SU-DHL-6 (cell line): ENCODE results near the gene FAM167B.
"Not testable (repeated sequence)": the region's sequence is repeated elsewhere in the genome, so short reads cannot be mapped to it uniquely, and the experiment has no call there.

Experiments used
- H2AFZ ChIP-seq: fragments of 200-600 bp; sonication (generic); 2 replicates; pipeline ENCODE4 v1.6.1; 2014; ENCODE audit warnings: low read depth, mild to moderate bottlenecking, moderate library complexity, mixed read lengths, antibody characterized with exemption, low read length; ENCODE audit not compliant: severe bottlenecking
- H3F3A ChIP-seq: fragments of 200-600 bp; shearing (Covaris generic); 2 replicates; pipeline ENCODE4 v1.6.0; 2016; ENCODE audit warnings: antibody characterized with exemption, mild to moderate bottlenecking; ENCODE audit not compliant: insufficient read depth
- H3K27ac ChIP-seq: fragments of 200-600 bp; sonication (generic); 2 replicates; pipeline ENCODE4 v1.5.1; 2016; ENCODE audit warnings: low read depth, mild to moderate bottlenecking, low read length, moderate library complexity, mixed read lengths
- H3K27me3 ChIP-seq: fragments of 200-600 bp; sonication (generic), shearing (Covaris generic); 2 replicates; pipeline ENCODE4 v1.6.0; 2014; ENCODE audit warnings: mild to moderate bottlenecking, low read length
- H3K36me3 ChIP-seq: fragments of 200-600 bp; sonication (generic); 2 replicates; pipeline ENCODE4 v1.6.1; 2014; ENCODE audit warnings: mild to moderate bottlenecking, low read length, mixed read lengths
- H3K4me2 ChIP-seq: fragments of 300-600, 200-600 bp; shearing (Covaris generic), sonication (generic); 2 replicates; pipeline ENCODE4 v1.6.0; 2014; ENCODE audit warnings: low read length, low read depth, mild to moderate bottlenecking; ENCODE audit not compliant: poor library complexity, severe bottlenecking
- H3K4me3 ChIP-seq: fragments of 200-600 bp; sonication (generic); 2 replicates; pipeline ENCODE4 v1.5.1; 2014; ENCODE audit warnings: antibody characterized with exemption, low read length, mild to moderate bottlenecking, mixed read lengths; ENCODE audit not compliant: insufficient read depth, poor library complexity, severe bottlenecking
- H3K79me2 ChIP-seq: fragments of 200-600 bp; sonication (generic); 2 replicates; pipeline ENCODE4 v1.6.1; 2014; ENCODE audit warnings: mild to moderate bottlenecking, low read length, moderate library complexity; ENCODE audit not compliant: insufficient read depth
- H3K9ac ChIP-seq: fragments of 200-600 bp; sonication (generic); 2 replicates; pipeline ENCODE4 v1.7.0; 2014; ENCODE audit warnings: mild to moderate bottlenecking, low read length
- H3K9me2 ChIP-seq: fragments of 200-600 bp; sonication (generic); replicated peaks from 2 replicates; pipeline ENCODE4 v1.6.1; 2014; ENCODE audit warnings: low read length; ENCODE audit not compliant: insufficient read depth
- H3K9me3 ChIP-seq: fragments of 200-600 bp; sonication (generic); 2 replicates; pipeline ENCODE4 v1.6.1; 2014; ENCODE audit warnings: low read length, mixed read lengths; ENCODE audit not compliant: insufficient read depth
- H4K20me1 ChIP-seq: fragments of 200-600 bp; sonication (generic); 2 replicates; pipeline ENCODE4 v1.6.1; 2014; ENCODE audit warnings: low read depth, mild to moderate bottlenecking, antibody characterized with exemption, low read length, moderate library complexity, mixed read lengths
- CTCF ChIP-seq: fragments of 200-600 bp; sonication (generic); IDR thresholded peaks from one replicate; pipeline ENCODE4 v1.5.1; 2017; ENCODE audit warnings: antibody characterized with exemption, mild to moderate bottlenecking, low read length, moderate library complexity; ENCODE audit not compliant: insufficient read depth, poor library complexity, severe bottlenecking
- EZH2phosphoT487 ChIP-seq: fragments of 200-600 bp; sonication (generic), shearing (Covaris generic); conservative IDR thresholded peaks from 2 replicates; pipeline ENCODE4 v1.6.1; 2018; ENCODE audit warnings: mild to moderate bottlenecking, antibody characterized with exemption, low read length, moderate library complexity, mixed read lengths

Gene FAM167B

GRCh38 chr1:32256473-32257226, 9.6 kb downstream of the FAM167B start:
- Histone ChIP-seq H3F3A (peaks cover 69% of the 10 kb centered on the region), H3K27ac (peak overlapping the region; percentile 99), H3K4me2 (peak overlapping the region; percentile 84), H3K9me3 (no peaks in the 10 kb centered on the region), H3K27me3 (no peaks in the 10 kb centered on the region), H3K4me3 (peak overlapping the region; percentile 5), H3K9ac (peak overlapping the region; percentile 81), H3K36me3 (no peaks in the 10 kb centered on the region), H3K79me2 (peaks cover 50% of the 10 kb centered on the region), H3K9me2 (no peaks in the 10 kb centered on the region), H2AFZ (no peak overlapping the region), H4K20me1 (no peaks in the 10 kb centered on the region)
- TF ChIP-seq CTCF (no peak), EZH2phosphoT487 (no peak)

GRCh38 chr1:32257227-32257508, 10.1 kb downstream of the FAM167B start:
- Histone ChIP-seq H3K27me3 (no peaks in the 10 kb centered on the region), H3K36me3 (no peaks in the 10 kb centered on the region), H3K9me2 (no peaks in the 10 kb centered on the region), H3K4me3 (peak overlapping the region; percentile 5), H3F3A (peaks cover 65% of the 10 kb centered on the region), H3K9ac (peak overlapping the region; percentile 81), H3K4me2 (peak overlapping the region; percentile 84), H3K9me3 (no peaks in the 10 kb centered on the region), H4K20me1 (no peaks in the 10 kb centered on the region), H3K79me2 (peaks cover 45% of the 10 kb centered on the region), H3K27ac (peak overlapping the region; percentile 99), H2AFZ (no peak overlapping the region)
- TF ChIP-seq CTCF: no peak
- no peak for TF ChIP-seq EZH2phosphoT487

- not testable (repeated sequence) for H4K20me1 ChIP-seq, H2AFZ ChIP-seq, H3K9me2 ChIP-seq, H3K9me3 ChIP-seq, H3K27me3 ChIP-seq, H3K4me3 ChIP-seq, H3K36me3 ChIP-seq
- Histone ChIP-seq H3K9ac (peak overlapping the region; percentile 19; the same call in 1 of the 2 replicates), H3F3A (peaks cover 48% of the 10 kb centered on the region), H3K79me2 (peaks cover 28% of the 10 kb centered on the region), H3K27ac (peak overlapping the region; percentile 97), H3K4me2 (peak overlapping the region; percentile 63)
Measured at GRCh38 chr1:32263236-32263593, 16.2 kb downstream of the FAM167B start.

GRCh38 chr1:32263744-32264143, 16.7 kb downstream of the FAM167B start:
- H3K9ac ChIP-seq: peak overlapping the region; percentile 49

More at GRCh38 chr1:32263744-32264143, 16.7 kb downstream of the FAM167B start:
- no peaks in the 10 kb centered on the region for H3K9me3 ChIP-seq
- no peaks in the 10 kb centered on the region for H3K27me3 ChIP-seq
- H4K20me1 ChIP-seq: no peaks in the 10 kb centered on the region
- peak overlapping the region; percentile 11 for H3K4me3 ChIP-seq
- no peak for TF ChIP-seq CTCF
- no peak for TF ChIP-seq EZH2phosphoT487
- H3F3A ChIP-seq: peaks cover 47% of the 10 kb centered on the region
- peak overlapping the region; percentile 63 for H3K4me2 ChIP-seq
- H3K9me2 ChIP-seq: no peaks in the 10 kb centered on the region
- H3K36me3 ChIP-seq: no peaks in the 10 kb centered on the region
- peak overlapping the region; percentile 97 for H3K27ac ChIP-seq
- H3K79me2 ChIP-seq: peaks cover 22% of the 10 kb centered on the region
- no peak overlapping the region for H2AFZ ChIP-seq
